ENCODE results near the gene CLCN6. TPM values are rescaled to one million over a fixed set of nuclear protein-coding genes. Genes with fewer than 3 reads are reported as not detected.

The CLCN6 gene
- total RNA-seq, 4 donors from 2014 or later = 14.4 to 20.4 (median 18.0) TPM

GRCh38 chr1:11837767-11838348 lies 31.9 kb downstream of the CLCN6 start:
- DNase-seq (ENCODE audit: low spot score) (no peak), ATAC-seq (ENCODE audit: low FRiP score) (no peak)
- no peak for TF ChIP-seq CTCF (IDR thresholded peaks at IDR 0.05)

GRCh38 chr1:11838349-11839272 lies 32.6 kb downstream of the CLCN6 start:
- DNase-seq (ENCODE audit: low spot score) = peak; percentile 46

GRCh38 chr1:11839727-11840705 lies 34.0 kb downstream of the CLCN6 start:
- no peak for TF ChIP-seq CTCF (IDR thresholded peaks at IDR 0.05)
- ATAC-seq (ENCODE audit: low FRiP score) (no peak), DNase-seq (ENCODE audit: low spot score) (no peak)

More at GRCh38 chr1:11838349-11839272, 32.6 kb downstream of the CLCN6 start:
- peak in 1 of 3 donors; percentile 81 for TF ChIP-seq CTCF (IDR thresholded peaks at IDR 0.05)
- peak; percentile 79 for ATAC-seq (ENCODE audit: low FRiP score)

GRCh38 chr1:11841245-11842153 lies 35.5 kb downstream of the CLCN6 start:
- ATAC-seq (ENCODE audit: low FRiP score) = no peak
- DNase-seq (ENCODE audit: low spot score) = no peak
- no peak for TF ChIP-seq CTCF (IDR thresholded peaks at IDR 0.05)

GRCh38 chr1:11842154-11843041 lies 36.4 kb downstream of the CLCN6 start:
- DNase-seq (ENCODE audit: low spot score) (no peak), ATAC-seq (ENCODE audit: low FRiP score) (no peak)

More at GRCh38 chr1:11842154-11843041, 36.4 kb downstream of the CLCN6 start:
- no peak for TF ChIP-seq CTCF (IDR thresholded peaks at IDR 0.05)
